Bronchial epithelial cell (primary cell): ENCODE results near the gene KHDC4. TPM values are rescaled to one million over a fixed set of nuclear protein-coding genes. Genes with fewer than 3 reads are reported as not detected.

ENCODE experiments used
- DNase-seq: peaks from one replicate; pipeline ENCODE4 v3.0.0-alpha.2; 2010; ENCODE audit warnings: low read depth
- FAIRE-seq: peaks from 2 replicates; lab custom pipeline; 2011; peaks lifted over from hg19 to GRCh38; lab: Jason Lieb, UNC
- H3K27me3 ChIP-seq: 2 replicates; pipeline ENCODE4 v1.5.1; 2011; ENCODE audit warnings: low read length; ENCODE audit not compliant: control insufficient read depth, insufficient read depth
- H3K36me3 ChIP-seq: 2 replicates; pipeline ENCODE4 v1.5.1; 2011; ENCODE audit warnings: low read length; ENCODE audit not compliant: control insufficient read depth, insufficient read depth
- H3K4me3 ChIP-seq: 2 replicates; pipeline ENCODE4 v1.5.1; 2011; ENCODE audit warnings: mild to moderate bottlenecking, low read depth, low read length, control low read depth
- CTCF ChIP-seq: IDR thresholded peaks from 2 replicates; pipeline ENCODE4 v1.5.1; 2011; ENCODE audit warnings: mild to moderate bottlenecking, moderate library complexity, low read length, control low read depth, inconsistent platforms; ENCODE audit not compliant: insufficient read depth, severe bottlenecking
- total RNA-seq: library from RNA; depleted of rRNA; stranded (reverse); fragments of >200 nt; gene quantifications from 2 replicates; pipeline ENCODE4 v1.2.1, GENCODE V29; 2014

The KHDC4 gene
- total RNA-seq, 1 donor from 2014 or later, result 20.3 TPM

GRCh38 chr1:155888481-155888880 is 45.7 kb downstream of the KHDC4 start:
- H3K4me3 ChIP-seq, result no peak overlapping the region
- no peak for FAIRE-seq
- no peaks in the 10 kb centered on the region for H3K36me3 ChIP-seq
- DNase-seq, result no peak
- TF ChIP-seq CTCF, result no peak
- H3K27me3 ChIP-seq, result no peaks in the 10 kb centered on the region

- no peaks in the 10 kb centered on the region for H3K27me3 ChIP-seq
- DNase-seq (no peak), FAIRE-seq (no peak)
- H3K4me3 ChIP-seq, result no peak overlapping the region
- TF ChIP-seq CTCF, result no peak
- no peaks in the 10 kb centered on the region for H3K36me3 ChIP-seq
Measured at GRCh38 chr1:155884982-155885381, 49.2 kb downstream of the KHDC4 start.

- no peak for TF ChIP-seq CTCF
- DNase-seq (no peak), FAIRE-seq (peak; percentile 40)
Measured at GRCh38 chr1:155884031-155884960, 49.9 kb downstream of the KHDC4 start.

GRCh38 chr1:155882766-155883165 is 51.4 kb downstream of the KHDC4 start:
- DNase-seq (no peak), FAIRE-seq (no peak)
- no peaks in the 10 kb centered on the region for H3K27me3 ChIP-seq
- no peak overlapping the region for H3K4me3 ChIP-seq
- H3K36me3 ChIP-seq, result no peaks in the 10 kb centered on the region
- TF ChIP-seq CTCF, result no peak

More at GRCh38 chr1:155884031-155884960, 49.9 kb downstream of the KHDC4 start:
- Histone ChIP-seq H3K27me3 (no peaks in the 10 kb centered on the region), H3K4me3 (no peak overlapping the region), H3K36me3 (no peaks in the 10 kb centered on the region)

- Histone ChIP-seq H3K36me3 (no peaks in the 10 kb centered on the region), H3K4me3 (no peak overlapping the region), H3K27me3 (no peaks in the 10 kb centered on the region)
- FAIRE-seq, result no peak
- no peak for DNase-seq
- TF ChIP-seq CTCF, result no peak
Measured at GRCh38 chr1:155882235-155882634, 52.0 kb downstream of the KHDC4 start.
